ENCODE data around the gene MED12L.

Gene MED12L

DNA sequence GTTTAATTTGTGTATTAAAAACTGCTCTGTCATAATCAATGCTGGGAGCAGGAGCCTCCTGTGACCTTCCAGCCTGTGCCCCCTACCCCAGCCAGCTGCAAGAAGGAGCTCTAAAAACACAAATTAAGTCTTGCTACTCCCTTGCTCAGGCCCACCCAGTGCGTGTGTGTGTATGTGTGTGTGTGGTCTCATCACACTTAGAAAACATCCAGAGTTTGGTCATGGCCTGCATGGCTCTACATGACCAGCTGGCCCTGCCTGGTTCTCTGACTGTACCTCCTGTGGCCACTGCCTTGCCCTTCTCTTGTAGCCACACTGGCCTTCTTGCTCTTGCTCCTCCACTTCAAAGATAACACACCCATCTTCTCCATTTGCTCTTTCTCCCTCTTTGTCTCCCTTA, 179.1 kb downstream of the MED12L start:
- DNase-seq, result no peak

DNA sequence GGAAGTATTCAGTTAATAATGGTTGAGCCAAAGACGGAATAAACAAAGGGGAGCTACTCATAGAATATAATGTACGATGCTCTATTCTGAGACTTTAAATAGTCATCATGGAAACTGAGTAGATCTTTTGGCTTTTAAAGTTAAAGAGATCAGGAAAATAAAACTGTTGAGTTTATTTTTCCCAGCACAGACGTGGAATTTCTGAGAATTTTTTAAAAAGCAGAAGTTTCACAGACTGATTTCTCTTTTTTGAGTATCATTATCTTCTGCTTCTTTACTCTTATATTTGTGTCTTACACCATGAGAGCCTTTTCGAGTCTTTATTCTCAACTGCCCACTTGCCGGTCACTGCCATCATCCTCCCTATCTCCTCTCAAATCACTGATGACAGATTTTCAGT, 179.7 kb downstream of the MED12L start:
- no peak for DNase-seq

GRCh38 chr3:151265866-151266265, 180.4 kb downstream of the MED12L start:
- DNase-seq, result peak; percentile 9 to 26

DNA sequence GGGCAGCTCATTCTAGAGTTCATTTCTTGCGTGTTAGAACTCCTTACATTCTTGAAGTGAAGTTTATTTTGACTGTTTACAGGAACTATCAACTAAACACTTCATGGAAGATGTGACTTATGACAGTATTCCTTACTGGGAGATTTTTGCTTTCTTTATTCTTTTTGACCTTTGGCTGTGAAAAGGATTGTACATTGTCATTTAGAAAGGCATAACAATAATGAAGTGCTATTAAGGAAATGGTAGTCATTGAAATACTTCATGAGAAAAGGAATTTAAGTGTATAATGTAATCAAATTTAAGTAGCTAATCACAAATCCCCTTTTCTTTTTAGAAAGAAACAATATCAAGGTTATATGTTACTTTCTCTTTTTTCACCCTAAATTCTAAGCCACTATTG, 181.6 kb downstream of the MED12L start:
- DNase-seq, result no peak

DNA sequence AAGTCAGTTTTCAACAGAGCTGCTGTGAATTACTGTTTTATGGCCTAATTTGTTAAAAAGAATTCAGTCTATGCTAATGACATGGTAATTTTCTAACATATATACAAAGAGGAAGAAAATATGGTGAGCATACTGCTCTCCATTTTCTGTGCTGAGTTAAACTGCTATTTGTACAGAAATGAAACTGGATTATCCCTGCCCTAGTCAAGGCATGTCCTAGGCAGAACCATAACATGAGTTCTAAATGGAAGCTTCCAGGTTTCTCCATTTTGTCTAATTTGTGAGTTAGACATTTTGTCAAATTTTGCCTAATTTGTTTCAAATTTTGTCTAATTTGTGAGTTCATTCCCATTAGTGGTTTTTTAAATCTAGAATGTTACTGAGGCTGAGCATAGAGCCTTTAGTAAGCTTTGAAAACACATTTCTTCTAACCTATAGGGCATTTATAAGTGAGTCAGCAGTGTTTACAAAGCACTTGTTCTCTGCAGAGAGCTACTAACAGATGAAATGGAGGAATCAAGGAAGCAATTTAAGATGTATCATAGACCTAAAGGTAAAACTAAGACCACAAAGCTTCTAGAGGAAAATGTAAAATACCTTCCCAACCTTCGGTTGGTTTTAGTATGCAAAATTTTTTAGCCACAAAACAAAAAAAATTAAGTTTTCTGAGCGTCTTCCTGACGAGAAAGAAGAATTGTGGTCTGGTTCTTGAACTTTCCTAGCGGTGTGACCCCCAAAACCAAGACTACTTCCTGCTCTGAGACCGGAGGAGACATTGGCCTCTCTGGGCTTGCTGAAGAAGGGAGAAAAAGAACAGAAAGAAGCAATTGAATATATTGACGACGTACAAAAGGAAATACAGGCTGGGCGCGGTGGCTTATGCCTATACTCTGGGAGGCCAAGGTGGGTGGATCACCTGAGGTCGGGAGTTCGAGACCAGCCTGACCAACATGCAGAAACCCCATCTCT, 183.1 kb downstream of the MED12L start:
- no peak for DNase-seq

- no peak for DNase-seq
Measured at GRCh38 chr3:151269631-151270030, 184.2 kb downstream of the MED12L start.

GRCh38 chr3:151275091-151275490, 189.6 kb downstream of the MED12L start:
- no peak for DNase-seq

GRCh38 chr3:151276038-151276686, 190.7 kb downstream of the MED12L start:
- DNase-seq, result no peak

- no peak for DNase-seq
Measured at GRCh38 chr3:151276687-151277042, 191.2 kb downstream of the MED12L start.

GRCh38 chr3:151278230-151278629, 192.8 kb downstream of the MED12L start, which contains the start of gene P2RY14:
TSS of gene P2RY14 (minus strand) at chr3:151278542. CDS start at chr3:151214316, 64,226 bp downstream.
- no peak for DNase-seq

GRCh38 chr3:151281671-151282324, 196.3 kb downstream of the MED12L start:
- no peak for DNase-seq

GRCh38 chr3:151282921-151283320, 197.5 kb downstream of the MED12L start:
- peak; percentile 69 to 76 for DNase-seq

DNA sequence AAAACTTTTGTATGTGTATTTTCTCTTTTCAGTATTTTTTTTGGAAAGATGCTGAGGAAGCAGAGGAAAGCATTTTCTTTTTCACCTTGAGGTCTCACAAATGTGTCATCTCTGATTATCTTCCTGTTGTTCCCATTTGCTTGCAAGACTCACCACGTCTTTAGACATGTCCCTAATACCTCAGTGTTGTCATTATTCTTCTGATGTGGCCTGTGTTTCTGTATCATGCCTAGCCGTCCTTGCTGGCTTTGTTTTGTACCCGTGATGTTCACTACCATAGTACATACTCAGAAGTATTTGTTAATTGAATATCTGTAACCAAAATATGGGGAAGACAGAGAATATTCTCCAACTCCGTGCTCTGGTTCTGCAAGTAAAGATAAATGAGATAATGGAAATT, 197.9 kb downstream of the MED12L start:
- no peak for DNase-seq

GRCh38 chr3:151283907-151284461, 198.5 kb downstream of the MED12L start:
- DNase-seq, result no peak

- DNase-seq, result no peak
Measured at GRCh38 chr3:151285940-151286339, 200.5 kb downstream of the MED12L start.

GRCh38 chr3:151289445-151289844, 204.0 kb downstream of the MED12L start:
- no peak for DNase-seq

DNA sequence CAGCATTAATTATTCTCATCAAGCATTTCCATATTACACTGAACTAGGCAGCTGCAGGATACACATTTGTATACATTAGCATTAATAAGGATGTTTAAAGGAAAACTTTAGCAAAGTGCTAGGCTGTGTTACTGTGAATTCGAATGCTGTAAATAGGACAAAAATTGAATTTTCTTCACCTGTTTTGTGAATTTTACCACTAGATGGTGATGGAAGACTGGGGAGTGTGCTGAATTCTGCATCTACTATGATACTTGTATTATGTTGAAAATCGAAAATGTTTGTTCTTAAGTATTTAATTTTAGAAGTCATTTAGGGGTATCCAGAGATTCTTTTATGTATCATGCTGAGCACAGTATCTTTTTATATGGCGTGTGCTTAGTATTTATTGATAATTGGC, 205.2 kb downstream of the MED12L start:
- peak in 1 of 2 experiments; percentile 22 for DNase-seq

GRCh38 chr3:151293127-151293526, 207.7 kb downstream of the MED12L start:
- DNase-seq, result no peak

DNA sequence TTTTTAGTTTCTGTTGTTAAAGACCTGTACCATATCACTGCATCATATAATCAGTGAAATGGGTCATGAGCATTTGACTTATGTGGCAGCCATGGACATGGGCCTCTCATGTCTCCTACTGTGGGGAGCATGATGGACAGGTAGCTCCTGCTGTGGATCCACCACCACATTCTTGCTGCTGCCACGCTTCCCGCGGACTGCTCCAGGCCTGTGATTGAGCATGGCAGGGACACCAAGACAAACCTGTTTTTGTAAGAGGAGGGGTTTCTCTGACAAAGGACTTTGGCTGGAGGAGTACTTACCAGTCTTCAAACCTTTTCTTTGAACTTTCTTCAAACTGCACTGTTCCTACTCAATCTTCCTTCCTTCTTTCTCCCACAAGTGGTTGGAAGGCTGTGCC, 210.8 kb downstream of the MED12L start:
- no peak for DNase-seq

GRCh38 chr3:151297429-151297828, 212.0 kb downstream of the MED12L start:
- DNase-seq, result no peak

DNA sequence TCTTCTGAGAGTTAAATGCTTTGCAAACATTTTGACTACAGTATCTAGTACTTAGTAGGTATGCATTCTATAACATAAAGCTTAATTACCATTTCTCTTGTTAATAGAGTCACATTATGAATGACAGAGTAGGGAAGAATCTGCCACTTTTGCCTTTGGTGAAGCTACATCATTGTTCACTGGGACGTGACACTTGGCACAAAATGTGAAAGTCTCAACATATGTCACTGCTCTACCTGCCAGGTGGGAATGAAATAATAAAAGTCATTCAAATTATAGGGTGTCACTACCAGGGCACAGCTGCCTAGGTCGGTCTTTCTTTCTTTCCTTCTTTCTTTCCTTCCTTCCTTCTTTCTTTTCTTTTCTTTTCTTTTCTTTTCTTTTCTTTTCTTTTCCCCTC, 213.5 kb downstream of the MED12L start:
- peak in 1 of 2 experiments; percentile 31 for DNase-seq

DNA sequence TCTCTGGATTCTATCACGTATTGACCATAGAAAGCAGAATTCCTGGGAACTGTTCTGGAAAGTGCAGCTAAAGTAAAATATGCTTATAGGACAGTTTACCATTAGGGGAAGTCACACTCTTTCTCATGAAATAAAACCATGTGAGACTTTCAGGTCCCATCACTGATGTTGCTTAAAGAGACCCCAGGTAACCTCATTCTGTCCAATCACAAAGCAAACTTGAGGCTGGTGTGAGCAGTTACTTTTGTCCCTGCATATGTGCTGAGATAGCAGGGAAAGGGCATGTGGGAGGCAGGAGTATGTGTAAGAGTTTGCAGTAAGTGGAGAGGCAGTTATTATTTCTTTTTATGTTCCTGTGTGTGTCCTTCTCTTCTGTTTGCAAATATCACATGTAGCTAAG, 215.1 kb downstream of the MED12L start:
- no peak for DNase-seq

DNA sequence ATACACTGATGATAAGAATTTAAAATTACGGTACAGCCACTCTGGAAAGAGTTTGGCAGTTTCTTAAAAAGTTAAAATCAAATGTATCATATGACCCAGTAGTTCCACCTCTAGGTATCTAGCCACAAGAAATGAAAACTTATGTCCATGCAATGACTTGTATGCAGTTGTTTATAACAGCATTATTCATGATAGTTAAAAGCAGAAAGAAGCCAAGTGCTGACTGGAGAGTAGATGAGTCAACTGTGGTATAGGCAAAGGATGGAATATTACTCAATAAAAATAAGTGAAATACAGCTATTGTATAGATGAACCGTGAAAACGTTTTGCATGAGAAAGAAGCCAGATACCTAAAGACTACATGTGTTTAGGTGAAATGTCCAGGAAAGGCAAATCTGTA, 216.3 kb downstream of the MED12L start:
- DNase-seq, result no peak
